ENCODE data around the gene COPS6. TPM values are rescaled to one million over a fixed set of nuclear protein-coding genes. Genes with fewer than 3 reads are reported as not detected.
A peak's percentile ranks its signal among the peaks of the same experiment; 100 is the strongest.

Gene COPS6
- total RNA-seq, 2 donors from 2014 or later: 109 to 121 TPM

DNA sequence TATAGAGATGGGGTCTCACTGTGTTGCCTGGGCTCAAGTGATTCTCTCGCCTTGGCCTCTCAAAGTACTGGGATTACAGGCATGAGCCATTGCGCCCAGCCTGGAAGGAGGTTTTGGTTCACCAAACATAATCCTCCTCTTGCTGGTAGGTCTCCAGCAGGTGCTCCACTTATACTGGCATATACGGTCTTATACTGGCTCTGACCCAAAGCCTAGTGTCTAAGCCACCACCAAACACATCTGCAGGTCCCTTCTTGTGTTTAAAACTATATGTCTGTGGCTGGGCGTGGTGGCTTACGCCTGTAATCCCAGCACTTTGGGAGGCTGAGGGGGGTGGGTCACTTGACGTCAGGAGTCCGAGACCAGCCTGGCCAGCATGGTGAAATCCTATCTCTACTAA is 43.4 kb downstream of the COPS6 start:
- H3K4me1 Mint-ChIP-seq: peaks cover 3% of the 10 kb centered on the region
- WGBS, 2 experiments (ENCODE audit: insufficient coverage in 1 of 2, insufficient read length in 1 of 2): 75 to 83% methylated on average over 7 of the region's 7 CpGs
- no peak overlapping the region for H3K4me3 Mint-ChIP-seq

DNA sequence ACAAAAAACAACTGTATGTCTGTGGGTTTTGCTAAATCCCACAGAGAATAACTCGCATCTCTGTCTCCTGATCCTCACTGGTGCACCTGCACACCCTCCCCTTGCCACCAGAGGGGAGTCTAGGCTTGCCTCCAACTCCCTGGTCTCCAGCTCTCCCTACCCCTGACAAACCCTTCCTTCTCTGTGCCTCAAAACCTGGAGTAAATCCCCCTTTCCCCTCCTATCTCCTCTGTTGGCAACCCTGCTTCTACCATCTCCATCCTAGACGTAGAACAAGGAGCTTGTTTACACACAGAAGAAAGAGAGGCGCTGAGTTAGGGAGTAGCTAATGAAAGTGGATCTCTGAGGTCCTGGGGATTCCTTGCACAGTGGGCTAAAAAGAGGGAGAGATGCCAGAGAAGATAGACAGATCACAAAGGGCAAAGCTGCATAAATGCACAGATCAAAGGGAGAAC is 44.0 kb downstream of the COPS6 start:
- no peak overlapping the region for H3K4me3 Mint-ChIP-seq
- H3K27me3 Mint-ChIP-seq (ENCODE audit: insufficient read depth): peaks cover 36% of the 10 kb centered on the region
- H3K4me3 ChIP-seq (ENCODE audit: low read length): no peak overlapping the region
- H3K9me3 Mint-ChIP-seq: no peaks in the 10 kb centered on the region
- peaks cover 3% of the 10 kb centered on the region for H3K4me1 Mint-ChIP-seq
- no peaks in the 10 kb centered on the region for H3K4me1 ChIP-seq (ENCODE audit: control insufficient read depth, insufficient read depth, low read length)
- no peaks in the 10 kb centered on the region for H3K9me3 ChIP-seq (ENCODE audit: control insufficient read depth, low read length)
- no peaks in the 10 kb centered on the region for H3K36me3 ChIP-seq (ENCODE audit: control insufficient read depth, insufficient read depth, low read length)
- no peak overlapping the region for H3K27ac Mint-ChIP-seq
- 29 to 33% methylated on average over 2 to 3 of the region's 3 CpGs for WGBS, 2 experiments (ENCODE audit: insufficient coverage in 1 of 2, insufficient read length in 1 of 2)
- peak; percentile 90 for DNase-seq
- H3K27ac ChIP-seq (ENCODE audit: low read depth, low read length): no peak overlapping the region
- no peak overlapping the region for H3K9ac ChIP-seq (ENCODE audit: extremely low read depth, low read length, poor library complexity, severe bottlenecking)
- H3K27me3 ChIP-seq (ENCODE audit: control insufficient read depth, insufficient read depth, low read length, poor library complexity, severe bottlenecking): peaks cover 12% of the 10 kb centered on the region
- H3K36me3 Mint-ChIP-seq (ENCODE audit: low read depth): no peaks in the 10 kb centered on the region
- TF ChIP-seq, protein P1, sequence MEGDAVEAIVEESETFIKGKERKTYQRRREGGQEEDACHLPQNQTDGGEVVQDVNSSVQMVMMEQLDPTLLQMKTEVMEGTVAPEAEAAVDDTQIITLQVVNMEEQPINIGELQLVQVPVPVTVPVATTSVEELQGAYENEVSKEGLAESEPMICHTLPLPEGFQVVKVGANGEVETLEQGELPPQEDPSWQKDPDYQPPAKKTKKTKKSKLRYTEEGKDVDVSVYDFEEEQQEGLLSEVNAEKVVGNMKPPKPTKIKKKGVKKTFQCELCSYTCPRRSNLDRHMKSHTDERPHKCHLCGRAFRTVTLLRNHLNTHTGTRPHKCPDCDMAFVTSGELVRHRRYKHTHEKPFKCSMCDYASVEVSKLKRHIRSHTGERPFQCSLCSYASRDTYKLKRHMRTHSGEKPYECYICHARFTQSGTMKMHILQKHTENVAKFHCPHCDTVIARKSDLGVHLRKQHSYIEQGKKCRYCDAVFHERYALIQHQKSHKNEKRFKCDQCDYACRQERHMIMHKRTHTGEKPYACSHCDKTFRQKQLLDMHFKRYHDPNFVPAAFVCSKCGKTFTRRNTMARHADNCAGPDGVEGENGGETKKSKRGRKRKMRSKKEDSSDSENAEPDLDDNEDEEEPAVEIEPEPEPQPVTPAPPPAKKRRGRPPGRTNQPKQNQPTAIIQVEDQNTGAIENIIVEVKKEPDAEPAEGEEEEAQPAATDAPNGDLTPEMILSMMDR (conservative IDR thresholded peaks at IDR 0.05): peak; percentile 95

More for the DNA sequence above, 43.4 kb downstream of the COPS6 start:
- DNase-seq: no peak
- Mint-ChIP-seq H3K36me3 (ENCODE audit: low read depth) (no peaks in the 10 kb centered on the region), H3K27ac (no peak overlapping the region), H3K27me3 (ENCODE audit: insufficient read depth) (peaks cover 36% of the 10 kb centered on the region), H3K9me3 (no peaks in the 10 kb centered on the region)
- H3K36me3 ChIP-seq (ENCODE audit: control insufficient read depth, insufficient read depth, low read length): no peaks in the 10 kb centered on the region
- no peak overlapping the region for H3K4me3 ChIP-seq (ENCODE audit: low read length)
- H3K9ac ChIP-seq (ENCODE audit: extremely low read depth, low read length, poor library complexity, severe bottlenecking): no peak overlapping the region
- no peaks in the 10 kb centered on the region for H3K4me1 ChIP-seq (ENCODE audit: control insufficient read depth, insufficient read depth, low read length)
- TF ChIP-seq, protein P1 (conservative IDR thresholded peaks at IDR 0.05): no peak
- H3K27me3 ChIP-seq (ENCODE audit: control insufficient read depth, insufficient read depth, low read length, poor library complexity, severe bottlenecking): peaks cover 12% of the 10 kb centered on the region
- no peak overlapping the region for H3K27ac ChIP-seq (ENCODE audit: low read depth, low read length)
- H3K9me3 ChIP-seq (ENCODE audit: control insufficient read depth, low read length): no peaks in the 10 kb centered on the region

DNA sequence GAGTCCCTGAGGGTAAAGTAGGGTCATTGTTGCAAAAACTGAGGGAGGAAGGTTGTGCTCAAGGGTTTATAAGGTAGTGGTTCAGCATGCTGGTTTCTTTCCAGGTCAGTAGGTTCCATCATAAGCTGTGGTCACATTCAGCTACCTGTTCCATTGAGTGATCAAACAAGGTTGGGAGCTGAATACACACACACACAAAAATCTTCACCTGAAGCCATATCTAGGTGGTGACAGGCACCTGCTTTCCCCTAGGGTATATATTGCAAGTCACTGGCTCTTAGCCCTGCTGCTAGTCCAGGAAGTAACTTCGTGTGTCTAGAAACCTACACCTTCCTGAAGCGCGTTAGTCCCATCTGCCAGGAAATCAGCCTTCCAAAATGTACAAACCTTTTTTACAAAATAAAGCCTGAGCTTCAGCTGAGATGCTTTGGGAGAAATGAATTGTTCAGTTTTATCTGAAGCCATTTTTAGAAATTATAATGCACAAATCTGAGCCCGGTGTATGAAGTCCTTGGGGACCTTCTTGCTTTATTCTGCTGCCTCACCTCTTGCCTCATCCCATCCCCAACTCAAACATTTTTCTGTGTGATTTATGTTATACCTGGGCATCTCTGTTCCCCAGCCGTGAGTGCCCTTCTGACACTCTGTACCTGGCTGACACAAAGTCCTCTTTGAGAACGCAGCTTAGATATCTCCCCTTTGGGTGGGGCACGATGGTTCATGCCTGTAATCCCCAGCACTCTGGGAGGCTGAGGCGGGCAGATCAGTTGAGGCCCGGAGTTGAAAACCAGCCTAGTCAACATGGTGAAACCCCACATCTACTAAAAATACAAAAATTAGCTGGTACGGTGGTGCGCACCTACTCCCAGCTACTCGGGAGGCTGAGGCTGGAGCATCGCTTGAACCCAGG is 49.3 kb downstream of the COPS6 start:
- H3K27ac Mint-ChIP-seq: no peak overlapping the region
- H3K36me3 ChIP-seq (ENCODE audit: control insufficient read depth, insufficient read depth, low read length): no peaks in the 10 kb centered on the region
- H3K4me3 Mint-ChIP-seq: no peak overlapping the region
- no peak overlapping the region for H3K27ac ChIP-seq (ENCODE audit: low read depth, low read length)
- H3K9me3 Mint-ChIP-seq: no peaks in the 10 kb centered on the region
- H3K4me1 ChIP-seq (ENCODE audit: control insufficient read depth, insufficient read depth, low read length): no peaks in the 10 kb centered on the region
- TF ChIP-seq, protein P1 (conservative IDR thresholded peaks at IDR 0.05): no peak
- no peaks in the 10 kb centered on the region for H3K9me3 ChIP-seq (ENCODE audit: control insufficient read depth, low read length)
- H3K4me3 ChIP-seq (ENCODE audit: low read length): no peak overlapping the region
- DNase-seq: no peak
- H3K27me3 Mint-ChIP-seq (ENCODE audit: insufficient read depth): peaks cover 17% of the 10 kb centered on the region
- no peak overlapping the region for H3K9ac ChIP-seq (ENCODE audit: extremely low read depth, low read length, poor library complexity, severe bottlenecking)
- peaks cover 3% of the 10 kb centered on the region for H3K4me1 Mint-ChIP-seq
- H3K27me3 ChIP-seq (ENCODE audit: control insufficient read depth, insufficient read depth, low read length, poor library complexity, severe bottlenecking): no peaks in the 10 kb centered on the region
- no peaks in the 10 kb centered on the region for H3K36me3 Mint-ChIP-seq (ENCODE audit: low read depth)
- 78 to 93% methylated on average over 3 to 13 of the region's 13 CpGs for WGBS, 2 experiments (ENCODE audit: insufficient coverage in 1 of 2, insufficient read length in 1 of 2)

Measured in endodermal cell (in vitro differentiated cells).